T1000 (cell line): ENCODE data around the gene TREML1.
"Not testable (repeated sequence)": the region's sequence is repeated elsewhere in the genome, so short reads cannot be mapped to it uniquely, and the experiment has no call there.

Experiments used
- DNase-seq: peaks from one replicate; lab custom pipeline; 2025; ENCODE audit warnings: mixed read lengths; lab: John Stamatoyannopoulos, UW

The TREML1 gene

DNA sequence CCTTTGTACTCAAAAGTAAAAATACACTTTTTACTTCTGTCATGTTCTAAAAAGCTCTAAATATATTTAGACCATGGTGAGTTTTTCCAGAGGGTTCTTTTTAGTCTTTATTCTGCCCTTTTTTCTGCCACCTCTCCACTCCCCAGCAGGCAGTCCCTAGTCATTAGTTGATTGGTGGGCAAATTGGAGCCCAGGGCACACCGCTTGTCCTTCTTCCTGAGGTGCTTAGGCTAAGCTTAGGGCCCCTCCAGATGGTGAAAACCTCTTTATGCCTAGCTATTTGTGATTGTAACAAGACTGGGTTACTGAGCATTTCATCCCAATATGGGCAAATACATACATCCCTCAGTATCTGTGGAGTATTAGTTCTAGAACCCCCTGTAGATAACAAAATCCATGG is 6.2 kb downstream of the TREML1 start:
- DNase-seq = no peak

DNA sequence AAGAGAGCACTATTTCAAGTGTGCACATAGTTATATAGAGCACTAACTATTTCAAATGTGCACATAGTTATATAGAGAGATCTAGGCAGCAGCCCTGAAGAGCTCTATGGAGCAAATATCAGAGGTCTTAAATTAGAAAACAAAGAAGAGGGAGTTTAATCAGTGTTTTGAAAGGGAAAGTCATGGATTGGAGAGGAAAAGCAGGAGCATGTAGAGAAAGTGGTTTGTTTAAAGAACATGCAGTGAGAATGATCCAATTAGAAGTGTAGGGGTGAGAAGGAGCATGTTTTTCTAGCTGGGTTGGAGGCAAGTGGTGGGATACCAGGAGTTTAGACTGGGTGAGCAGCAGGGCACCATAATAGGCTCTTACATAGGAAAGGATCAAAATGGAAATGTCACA is 17.2 kb downstream of the TREML1 start:
- no peak for DNase-seq

- no peak for DNase-seq
Measured at GRCh38 chr6:41135062-41135832, 18.9 kb downstream of the TREML1 start.

DNA sequence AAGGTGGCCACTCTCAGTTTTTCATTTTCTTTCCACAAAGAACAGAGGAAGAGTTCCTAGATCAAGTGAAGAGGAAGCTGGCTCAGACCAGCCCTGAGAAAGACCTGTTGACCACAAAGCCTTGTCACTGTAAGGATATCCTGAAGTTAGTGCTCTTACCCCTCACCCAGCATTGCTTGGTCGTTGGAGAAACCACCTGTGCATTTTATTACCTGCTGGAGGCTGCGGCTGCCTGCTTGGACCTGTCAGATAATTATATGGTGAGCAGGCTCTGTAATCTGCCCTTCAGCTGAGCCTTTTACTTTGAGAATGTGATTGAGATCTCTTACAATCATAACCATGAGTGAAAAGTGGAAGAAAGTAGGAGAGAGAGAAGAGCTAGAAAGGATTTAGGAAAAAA is 21.9 kb downstream of the TREML1 start:
- DNase-seq = no peak

- no peak for DNase-seq
Measured at GRCh38 chr6:41125282-41125681, 28.9 kb downstream of the TREML1 start.

DNA sequence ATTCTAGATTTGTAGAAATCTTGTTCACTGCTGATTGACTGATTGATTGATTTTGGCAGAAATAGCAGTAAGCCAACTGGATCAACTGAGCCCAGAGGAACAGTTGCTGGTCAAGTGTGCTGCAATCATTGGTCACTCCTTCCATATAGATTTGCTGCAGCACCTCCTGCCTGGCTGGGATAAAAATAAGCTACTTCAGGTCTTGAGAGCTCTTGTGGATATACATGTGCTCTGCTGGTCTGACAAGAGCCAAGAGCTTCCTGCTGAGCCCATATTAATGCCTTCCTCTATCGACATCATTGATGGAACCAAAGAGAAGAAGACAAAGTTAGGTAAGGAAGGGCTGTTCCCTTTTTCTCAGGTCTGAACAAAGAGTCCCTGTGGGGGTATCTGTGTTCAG is 31.2 kb downstream of the TREML1 start:
- DNase-seq = no peak

- DNase-seq = no peak
Measured at GRCh38 chr6:41122373-41122772, 31.8 kb downstream of the TREML1 start.

DNA sequence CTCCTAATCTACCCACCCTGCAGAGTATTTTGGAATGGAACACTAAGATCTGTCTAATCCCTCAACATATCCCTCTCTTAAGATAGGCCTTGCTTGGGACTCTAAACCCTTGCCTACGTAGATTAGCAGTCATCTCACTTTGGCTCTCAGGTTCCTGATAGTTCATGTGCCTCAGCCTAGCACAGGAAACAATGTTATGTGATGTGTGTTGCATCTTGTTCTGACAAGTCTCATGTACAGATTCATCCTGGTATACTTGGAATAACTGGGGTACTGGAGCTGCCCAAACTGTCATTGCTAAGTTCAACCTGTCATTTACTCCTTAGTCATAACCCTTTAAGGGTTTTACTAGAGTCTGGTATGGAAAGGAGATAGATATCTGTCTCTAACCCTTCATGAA is 34.1 kb downstream of the TREML1 start:
- DNase-seq = no peak

- no peak for DNase-seq
Measured at GRCh38 chr6:41119508-41119907, 34.6 kb downstream of the TREML1 start.

- not testable (repeated sequence) for DNase-seq
Measured at GRCh38 chr6:41115027-41115426, 39.1 kb downstream of the TREML1 start.

DNA sequence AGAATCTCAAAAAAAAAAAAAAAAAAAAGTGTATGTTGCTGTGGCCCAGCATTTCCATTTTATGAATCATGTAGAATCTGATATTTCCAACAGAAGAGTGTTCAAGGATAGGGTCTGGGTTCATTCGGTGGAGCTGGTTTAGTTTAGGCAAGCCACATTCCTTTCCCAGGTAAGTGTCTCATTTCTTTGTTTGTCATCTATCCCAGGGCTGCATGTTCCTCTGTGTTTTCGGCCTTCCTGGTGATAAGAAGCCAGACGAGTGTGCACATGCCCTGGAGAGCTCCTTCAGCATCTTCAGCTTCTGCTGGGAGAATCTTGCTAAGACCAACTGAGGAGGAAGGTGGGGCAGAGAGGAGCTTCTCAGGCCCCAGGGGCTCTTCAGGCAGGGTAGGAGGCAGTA is 43.1 kb downstream of the TREML1 start:
- no peak for DNase-seq

GRCh38 chr6:41103847-41104246 is 50.3 kb downstream of the TREML1 start:
- no peak for DNase-seq

DNA sequence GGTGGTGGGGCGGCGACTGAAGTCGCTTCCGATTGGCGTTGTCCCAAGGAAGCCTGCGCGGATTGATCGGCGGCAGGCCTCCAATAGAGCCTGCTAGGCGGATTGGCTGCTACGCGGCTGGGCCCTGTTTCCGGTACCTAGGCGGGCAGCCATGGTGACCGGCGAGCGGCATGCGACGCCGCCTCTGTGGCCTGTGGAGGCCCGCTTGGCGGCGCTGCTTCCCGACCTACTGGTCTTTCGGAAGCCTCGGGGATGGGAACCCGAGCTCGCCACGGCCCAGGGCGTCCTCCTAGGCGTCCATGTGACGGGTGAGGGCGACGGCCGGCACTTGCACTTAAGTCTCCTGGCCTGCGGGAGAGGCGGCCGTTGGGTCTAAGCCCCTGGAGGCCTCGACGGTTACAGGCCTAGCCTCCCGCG is 53.3 kb downstream of the TREML1 start:
- no peak for DNase-seq
